Measurements from ENCODE around the gene MYO5B. TPM values are rescaled to one million over a fixed set of nuclear protein-coding genes. Genes with fewer than 3 reads are reported as not detected.

MYO5B gene
- total and polyA plus RNA-seq, 2 of the 4 experiments (the other 2 are of a cell fraction) = 0.24 to 0.54 TPM

DNA sequence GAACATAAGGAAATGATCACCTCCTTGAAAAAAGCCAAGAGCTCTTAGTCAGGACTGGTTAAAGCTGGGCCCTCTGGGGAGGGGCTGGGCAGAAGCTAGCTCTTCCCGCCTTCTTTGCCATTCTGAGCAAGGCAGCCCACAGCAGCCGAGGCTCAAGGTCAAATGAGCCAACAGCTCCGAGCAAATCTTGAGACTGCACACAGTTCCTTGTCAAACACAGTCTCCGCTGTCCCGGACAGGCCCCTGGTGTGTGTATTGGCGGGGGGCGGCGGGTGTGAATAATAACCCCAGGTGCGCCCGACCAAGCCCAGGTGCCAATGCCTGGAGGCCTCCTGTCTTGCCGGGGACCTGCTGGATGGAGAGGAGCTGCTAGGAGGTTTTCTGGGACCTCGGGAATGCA is 335.2 kb downstream of the MYO5B start:
- Histone ChIP-seq H3K4ac (ENCODE audit: low read depth, low read length) (no peak overlapping the region), H2AK9ac (replicated peaks; ENCODE audit: low read depth, low read length, poor library complexity) (no peak overlapping the region), H4K8ac (ENCODE audit: low read depth in 2 of 2, low read length in 2 of 2) (no peak overlapping the region), H2BK120ac (ENCODE audit: low read depth, low read length) (no peak overlapping the region), H3K9me1 (ENCODE audit: insufficient read depth, low read length) (no peaks in the 10 kb centered on the region), H2BK15ac (ENCODE audit: low read depth, low read length) (no peak overlapping the region), H3K4me2 (ENCODE audit: low read depth, low read length) (no peak overlapping the region), H2AFZ (replicated peaks; ENCODE audit: low read length, poor library complexity) (no peak overlapping the region), H2AK5ac (ENCODE audit: low read depth, low read length) (no peak overlapping the region), H3K4me1 (ENCODE audit: control insufficient read depth, insufficient read depth, low read length) (no peaks in the 10 kb centered on the region), H3K9ac (ENCODE audit: low read depth, low read length) (no peak overlapping the region), H4K5ac (ENCODE audit: low read depth, low read length) (no peak overlapping the region), H2BK5ac (ENCODE audit: low read depth, low read length, poor library complexity, severe bottlenecking) (no peak overlapping the region), H3K36me3 (ENCODE audit: control insufficient read depth, insufficient read depth, low read length) (no peaks in the 10 kb centered on the region), H4K20me1 (ENCODE audit: insufficient read depth, low read length) (no peaks in the 10 kb centered on the region), H3K9me3 (ENCODE audit: control insufficient read depth, insufficient read depth, low read length) (no peaks in the 10 kb centered on the region), H3K56ac (ENCODE audit: extremely low read depth, insufficient read depth, low read length) (no peak overlapping the region), H3K27me3 (ENCODE audit: control insufficient read depth, insufficient read depth, low read length) (peaks cover 23% of the 10 kb centered on the region), H3K4me3 (ENCODE audit: insufficient read depth, low read depth, low read length) (no peak overlapping the region), H3K79me1 (ENCODE audit: low read depth in 1 of 2, low read length in 2 of 2) (no peaks in the 10 kb centered on the region), H3K23ac (ENCODE audit: low read depth, low read length) (no peak overlapping the region), H3K14ac (replicated peaks; ENCODE audit: low read depth, low read length) (no peak overlapping the region), H3K18ac (ENCODE audit: low read depth, low read length) (no peak overlapping the region), H4K91ac (ENCODE audit: insufficient read depth, low read depth, low read length) (no peak overlapping the region), H2BK20ac (ENCODE audit: low read depth, low read length) (no peak overlapping the region), H3K27ac (ENCODE audit: insufficient read depth, low read length) (no peak overlapping the region)
- CTCF ChIA-PET = interaction anchor here (0.6 to 1.9 kb wide), 3 partner anchors 18 to 350 kb away, joined by 3 to 6 read pairs (median 3); no protein-coding TSS in a partner anchor
- POLR2A ChIA-PET (ENCODE audit: unreplicated experiment) = no interaction called here
- ATAC-seq (ENCODE audit: low read depth) (no peak), DNase-seq (no peak)
- intact Hi-C loops (cut with micrococcal nuclease) = loop anchor here (2.0 to 5.0 kb wide), 2 partner anchors 47 to 92 kb away; partner anchors contain the start of gene ACAA2
- in situ Hi-C loops (cut with MboI; ENCODE audit: low sequenced_read_pairs) = loop anchor here (5.0 kb wide), 2 partner anchors 302 to 347 kb away; no protein-coding TSS in a partner anchor
- BruUV-seq (replicated peaks) = no TSS peak
- dilution Hi-C loops (cut with HindIII; ENCODE audit: low sequenced_read_pairs, unreplicated experiment) = no loop called here
- TF ChIP-seq POLR2A (IDR thresholded peaks at IDR 0.05; ENCODE audit: low read depth, low read length) = no peak
- TF ChIP-seq, protein P1, sequence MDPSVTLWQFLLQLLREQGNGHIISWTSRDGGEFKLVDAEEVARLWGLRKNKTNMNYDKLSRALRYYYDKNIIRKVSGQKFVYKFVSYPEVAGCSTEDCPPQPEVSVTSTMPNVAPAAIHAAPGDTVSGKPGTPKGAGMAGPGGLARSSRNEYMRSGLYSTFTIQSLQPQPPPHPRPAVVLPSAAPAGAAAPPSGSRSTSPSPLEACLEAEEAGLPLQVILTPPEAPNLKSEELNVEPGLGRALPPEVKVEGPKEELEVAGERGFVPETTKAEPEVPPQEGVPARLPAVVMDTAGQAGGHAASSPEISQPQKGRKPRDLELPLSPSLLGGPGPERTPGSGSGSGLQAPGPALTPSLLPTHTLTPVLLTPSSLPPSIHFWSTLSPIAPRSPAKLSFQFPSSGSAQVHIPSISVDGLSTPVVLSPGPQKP (IDR thresholded peaks at IDR 0.05; ENCODE audit: borderline replicate concordance, low read depth, low read length) = no peak
- TF ChIP-seq RAD21 (IDR thresholded peaks at IDR 0.05; ENCODE audit: low read length) = no peak
- TF ChIP-seq, protein P2, sequence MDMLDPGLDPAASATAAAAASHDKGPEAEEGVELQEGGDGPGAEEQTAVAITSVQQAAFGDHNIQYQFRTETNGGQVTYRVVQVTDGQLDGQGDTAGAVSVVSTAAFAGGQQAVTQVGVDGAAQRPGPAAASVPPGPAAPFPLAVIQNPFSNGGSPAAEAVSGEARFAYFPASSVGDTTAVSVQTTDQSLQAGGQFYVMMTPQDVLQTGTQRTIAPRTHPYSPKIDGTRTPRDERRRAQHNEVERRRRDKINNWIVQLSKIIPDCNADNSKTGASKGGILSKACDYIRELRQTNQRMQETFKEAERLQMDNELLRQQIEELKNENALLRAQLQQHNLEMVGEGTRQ (IDR thresholded peaks at IDR 0.05; ENCODE audit: low read depth, low read length) = no peak
- TF ChIP-seq NFE2L2 (IDR thresholded peaks at IDR 0.05; ENCODE audit: low read depth, low read length) = no peak
- TF ChIP-seq SMC3 (IDR thresholded peaks at IDR 0.05; ENCODE audit: low read depth, low read length) = no peak
- no peak for TF ChIP-seq MAFK (IDR thresholded peaks at IDR 0.05; ENCODE audit: low read depth, low read length)
- TF ChIP-seq MAZ (IDR thresholded peaks at IDR 0.05; ENCODE audit: borderline replicate concordance, low read depth, low read length) = no peak
- no peak for TF ChIP-seq CEBPB (IDR thresholded peaks at IDR 0.05; ENCODE audit: low read depth, low read length)
- TF ChIP-seq FOS (IDR thresholded peaks at IDR 0.05; ENCODE audit: low read depth, low read length) = no peak
- no peak for TF ChIP-seq CHD1 (IDR thresholded peaks at IDR 0.05; ENCODE audit: low read depth, low read length)
- TF ChIP-seq, protein P3, sequence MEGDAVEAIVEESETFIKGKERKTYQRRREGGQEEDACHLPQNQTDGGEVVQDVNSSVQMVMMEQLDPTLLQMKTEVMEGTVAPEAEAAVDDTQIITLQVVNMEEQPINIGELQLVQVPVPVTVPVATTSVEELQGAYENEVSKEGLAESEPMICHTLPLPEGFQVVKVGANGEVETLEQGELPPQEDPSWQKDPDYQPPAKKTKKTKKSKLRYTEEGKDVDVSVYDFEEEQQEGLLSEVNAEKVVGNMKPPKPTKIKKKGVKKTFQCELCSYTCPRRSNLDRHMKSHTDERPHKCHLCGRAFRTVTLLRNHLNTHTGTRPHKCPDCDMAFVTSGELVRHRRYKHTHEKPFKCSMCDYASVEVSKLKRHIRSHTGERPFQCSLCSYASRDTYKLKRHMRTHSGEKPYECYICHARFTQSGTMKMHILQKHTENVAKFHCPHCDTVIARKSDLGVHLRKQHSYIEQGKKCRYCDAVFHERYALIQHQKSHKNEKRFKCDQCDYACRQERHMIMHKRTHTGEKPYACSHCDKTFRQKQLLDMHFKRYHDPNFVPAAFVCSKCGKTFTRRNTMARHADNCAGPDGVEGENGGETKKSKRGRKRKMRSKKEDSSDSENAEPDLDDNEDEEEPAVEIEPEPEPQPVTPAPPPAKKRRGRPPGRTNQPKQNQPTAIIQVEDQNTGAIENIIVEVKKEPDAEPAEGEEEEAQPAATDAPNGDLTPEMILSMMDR (conservative IDR thresholded peaks at IDR 0.05; ENCODE audit: low read depth, low read length) = no peak
- TF ChIP-seq BHLHE40 (IDR thresholded peaks at IDR 0.05; ENCODE audit: low read depth, low read length) = no peak
- no peak for TF ChIP-seq RFX5 (IDR thresholded peaks at IDR 0.05; ENCODE audit: low read depth, low read length)
- no peak for TF ChIP-seq RCOR1 (IDR thresholded peaks at IDR 0.05; ENCODE audit: insufficient replicate concordance, low read length)
- TF ChIP-seq MXI1 (IDR thresholded peaks at IDR 0.05; ENCODE audit: borderline replicate concordance, low read depth, low read length) = no peak
- WGBS, 2 experiments (ENCODE audit: extremely low coverage in 2 of 2, insufficient read length in 1 of 2) = 63% methylated on average over 6 of the region's 12 CpGs; no CpG with 5 or more reads in 1 of the 2 experiments

Data from IMR-90 (cell line).